ENCODE data around the gene CRISPLD2.
"Not testable (repeated sequence)": the region's sequence is repeated elsewhere in the genome, so short reads cannot be mapped to it uniquely, and the experiment has no call there.

The CRISPLD2 gene

GRCh38 chr16:84862804-84863480 is 43.2 kb downstream of the CRISPLD2 start:
- no peak for FAIRE-seq

- no peak for FAIRE-seq
Observed at GRCh38 chr16:84863481-84863814, 43.7 kb downstream of the CRISPLD2 start.

- no peak for FAIRE-seq
Observed at GRCh38 chr16:84864326-84864955, 44.7 kb downstream of the CRISPLD2 start.

- no peak for FAIRE-seq
Observed at GRCh38 chr16:84867696-84868095, 47.9 kb downstream of the CRISPLD2 start.

GRCh38 chr16:84868328-84868727 is 48.5 kb downstream of the CRISPLD2 start:
- FAIRE-seq: no peak

GRCh38 chr16:84868829-84869472 is 49.2 kb downstream of the CRISPLD2 start:
- FAIRE-seq: no peak

GRCh38 chr16:84869473-84869845 is 49.7 kb downstream of the CRISPLD2 start:
- FAIRE-seq: no peak

- FAIRE-seq: not testable (repeated sequence)
Observed at GRCh38 chr16:84872971-84873370, 53.2 kb downstream of the CRISPLD2 start.

- no peak for FAIRE-seq
Observed at GRCh38 chr16:84874004-84874435, 54.2 kb downstream of the CRISPLD2 start.

- no peak for FAIRE-seq
Observed at GRCh38 chr16:84874553-84874952, 54.8 kb downstream of the CRISPLD2 start.

- FAIRE-seq: no peak
Observed at GRCh38 chr16:84874983-84875382, 55.2 kb downstream of the CRISPLD2 start.

GRCh38 chr16:84875846-84876245 is 56.1 kb downstream of the CRISPLD2 start:
- no peak for FAIRE-seq

GRCh38 chr16:84876873-84877606 is 57.3 kb downstream of the CRISPLD2 start:
- FAIRE-seq: no peak

GRCh38 chr16:84878770-84879169 is 59.0 kb downstream of the CRISPLD2 start:
- no peak for FAIRE-seq

- FAIRE-seq: no peak
Observed at GRCh38 chr16:84879569-84880487, 60.0 kb downstream of the CRISPLD2 start.

GRCh38 chr16:84881702-84882521 is 62.1 kb downstream of the CRISPLD2 start:
- FAIRE-seq: no peak

GRCh38 chr16:84883301-84883700 is 63.5 kb downstream of the CRISPLD2 start:
- FAIRE-seq: no peak

GRCh38 chr16:84884246-84884595 is 64.4 kb downstream of the CRISPLD2 start:
- no peak for FAIRE-seq

- no peak for FAIRE-seq
Observed at GRCh38 chr16:84884596-84885341, 65.0 kb downstream of the CRISPLD2 start.

GRCh38 chr16:84885342-84885910 is 65.6 kb downstream of the CRISPLD2 start:
- no peak for FAIRE-seq

Data from A204.1 (cell line).